Epithelial cell of umbilical artery (primary cell): ENCODE measurements around the gene FBXO41. TPM values are rescaled to one million over a fixed set of nuclear protein-coding genes. Genes with fewer than 3 reads are reported as not detected.

Experiments
- total RNA-seq: library from RNA; depleted of rRNA; stranded (reverse); fragments of >200 nt; gene quantifications from 2 replicates; pipeline ENCODE4 v1.2.3, GENCODE V29; 2014

Gene FBXO41, protein sequence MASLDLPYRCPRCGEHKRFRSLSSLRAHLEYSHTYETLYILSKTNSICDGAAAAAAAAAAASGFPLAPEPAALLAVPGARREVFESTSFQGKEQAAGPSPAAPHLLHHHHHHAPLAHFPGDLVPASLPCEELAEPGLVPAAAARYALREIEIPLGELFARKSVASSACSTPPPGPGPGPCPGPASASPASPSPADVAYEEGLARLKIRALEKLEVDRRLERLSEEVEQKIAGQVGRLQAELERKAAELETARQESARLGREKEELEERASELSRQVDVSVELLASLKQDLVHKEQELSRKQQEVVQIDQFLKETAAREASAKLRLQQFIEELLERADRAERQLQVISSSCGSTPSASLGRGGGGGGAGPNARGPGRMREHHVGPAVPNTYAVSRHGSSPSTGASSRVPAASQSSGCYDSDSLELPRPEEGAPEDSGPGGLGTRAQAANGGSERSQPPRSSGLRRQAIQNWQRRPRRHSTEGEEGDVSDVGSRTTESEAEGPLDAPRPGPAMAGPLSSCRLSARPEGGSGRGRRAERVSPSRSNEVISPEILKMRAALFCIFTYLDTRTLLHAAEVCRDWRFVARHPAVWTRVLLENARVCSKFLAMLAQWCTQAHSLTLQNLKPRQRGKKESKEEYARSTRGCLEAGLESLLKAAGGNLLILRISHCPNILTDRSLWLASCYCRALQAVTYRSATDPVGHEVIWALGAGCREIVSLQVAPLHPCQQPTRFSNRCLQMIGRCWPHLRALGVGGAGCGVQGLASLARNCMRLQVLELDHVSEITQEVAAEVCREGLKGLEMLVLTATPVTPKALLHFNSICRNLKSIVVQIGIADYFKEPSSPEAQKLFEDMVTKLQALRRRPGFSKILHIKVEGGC
- total RNA-seq: 0.46 and 1.3 TPM in 2 replicates

DNA sequence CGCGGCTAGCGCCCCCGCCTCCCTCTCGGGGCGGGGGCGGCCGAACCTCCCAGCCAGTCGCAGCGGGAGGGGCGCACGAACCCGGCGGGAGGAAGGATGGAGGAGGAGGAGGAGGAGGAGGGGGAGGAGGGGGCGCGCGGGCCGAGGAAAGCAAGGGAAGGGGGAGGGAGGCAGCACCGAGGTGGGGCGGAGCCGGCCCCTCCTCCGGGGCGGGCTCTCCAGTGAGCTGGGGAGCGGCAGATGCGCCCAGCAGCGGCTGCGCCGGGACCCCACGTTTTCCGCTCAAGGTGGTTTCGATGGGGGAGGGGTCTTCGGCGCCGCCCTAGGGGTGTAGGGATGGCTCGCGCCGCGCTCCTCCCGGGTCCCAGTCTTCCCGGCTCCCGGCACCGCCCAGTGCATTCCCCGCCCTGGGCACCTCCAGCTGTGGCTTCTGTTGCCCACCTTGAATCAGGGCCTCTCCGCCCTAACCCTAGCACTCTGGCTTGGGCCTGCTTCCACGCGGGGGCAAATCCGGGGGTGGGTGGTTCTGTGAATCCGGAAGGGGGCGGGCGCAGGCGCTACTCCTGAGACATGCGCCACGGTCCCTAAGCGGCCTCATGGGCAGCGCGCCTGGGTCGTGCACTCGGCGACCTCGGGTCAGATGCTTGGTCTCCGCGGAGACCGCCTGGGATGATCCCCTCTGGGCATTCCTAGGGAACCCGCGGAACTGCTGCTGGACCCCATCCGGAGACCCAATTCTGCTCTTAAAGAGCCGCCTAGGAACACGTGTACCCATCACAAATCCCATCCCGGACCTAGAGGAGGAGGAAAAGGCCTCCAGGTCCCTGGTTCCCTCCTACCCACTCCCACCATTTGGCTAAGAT, at the start of gene FBXO41:
Gene FBXO41 (minus strand): TSS at position 183 of the 863 bp plus-strand sequence. CDS start 14,848 bp downstream, outside the sequence.

DNA sequence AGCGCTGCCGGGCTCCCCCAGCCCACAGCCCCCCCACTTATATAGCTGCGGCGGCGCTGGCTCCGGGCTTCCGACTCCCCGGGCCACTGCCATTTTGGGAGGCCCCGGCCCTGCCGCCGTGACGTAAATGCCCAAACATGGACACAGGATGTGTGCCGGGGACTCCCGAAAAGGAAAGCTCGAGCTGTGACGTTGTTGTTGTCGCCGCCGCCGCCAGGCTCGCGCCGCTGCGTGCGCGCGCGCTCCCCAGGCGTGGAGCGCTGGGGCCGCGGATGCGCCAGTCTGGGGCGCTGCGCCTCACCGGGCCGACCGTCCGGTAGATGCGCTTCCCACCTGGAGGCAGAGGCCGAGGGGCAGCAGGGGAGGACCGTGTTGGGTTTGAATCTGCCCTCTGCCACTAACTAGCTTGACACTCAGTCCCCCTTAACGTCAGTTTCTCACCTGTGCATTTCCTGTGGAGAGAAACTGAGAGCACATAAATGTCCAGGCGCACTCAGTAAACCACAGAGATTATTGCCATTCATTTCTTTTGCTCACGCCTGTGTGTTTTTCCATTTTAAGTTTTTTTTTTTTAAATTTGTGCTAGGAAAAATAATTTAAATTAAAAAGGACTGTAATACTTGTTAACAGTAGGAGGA, 9.4 kb upstream of the FBXO41 start, which contains the start of gene EGR4:
Gene EGR4 (minus strand): TSS at position 15 of the 638 bp plus-strand sequence. CDS start 231 bp downstream, outside the sequence.

DNA sequence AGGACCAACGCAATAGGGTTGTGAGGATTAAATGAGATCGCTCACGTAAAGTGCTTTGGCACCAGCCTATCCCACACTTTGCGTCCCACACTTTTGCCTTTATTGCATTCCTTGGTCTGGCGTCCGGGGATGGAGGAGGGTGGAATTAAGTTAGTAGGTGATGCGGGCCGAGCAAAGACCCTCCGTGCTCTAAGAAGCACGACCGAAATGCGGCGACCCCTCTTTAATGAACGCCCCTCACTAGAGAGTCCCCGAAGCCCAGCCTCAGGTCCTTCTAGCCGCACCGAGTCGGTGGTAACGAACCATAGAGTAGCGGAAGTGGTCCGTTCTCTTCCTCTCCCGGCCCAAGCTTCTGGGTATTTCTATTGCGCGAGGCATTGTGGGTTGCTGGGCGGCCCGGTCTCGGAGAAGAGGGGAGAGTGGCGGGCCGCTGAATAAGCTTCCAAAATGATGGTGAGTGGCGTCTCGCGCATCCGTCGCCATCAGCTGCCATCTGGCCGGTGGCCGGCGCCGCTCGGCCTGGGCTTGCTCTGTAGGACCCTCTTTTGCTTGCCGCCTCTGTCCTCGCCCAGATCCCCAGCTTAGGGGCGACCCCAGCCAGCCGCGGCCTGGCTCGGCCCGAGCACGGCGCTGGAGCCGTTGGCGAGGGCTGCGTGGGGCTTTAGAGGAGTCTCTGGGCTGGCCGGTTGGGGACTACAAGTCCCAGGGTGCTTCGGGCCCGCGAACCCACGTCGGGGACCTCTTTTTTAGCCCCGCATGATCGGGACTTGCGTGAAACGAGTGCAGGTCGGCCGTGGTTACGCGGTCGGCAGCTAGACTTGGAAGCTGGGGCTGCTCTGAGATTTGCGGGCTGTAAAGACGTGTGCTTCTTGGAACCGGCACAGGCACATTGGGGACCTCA, 50.1 kb downstream of the FBXO41 start, which contains the start of gene CCT7:
Gene CCT7 (plus strand): TSS at position 377 of the 901 bp plus-strand sequence. CDS start 71 bp downstream, at position 448.

DNA sequence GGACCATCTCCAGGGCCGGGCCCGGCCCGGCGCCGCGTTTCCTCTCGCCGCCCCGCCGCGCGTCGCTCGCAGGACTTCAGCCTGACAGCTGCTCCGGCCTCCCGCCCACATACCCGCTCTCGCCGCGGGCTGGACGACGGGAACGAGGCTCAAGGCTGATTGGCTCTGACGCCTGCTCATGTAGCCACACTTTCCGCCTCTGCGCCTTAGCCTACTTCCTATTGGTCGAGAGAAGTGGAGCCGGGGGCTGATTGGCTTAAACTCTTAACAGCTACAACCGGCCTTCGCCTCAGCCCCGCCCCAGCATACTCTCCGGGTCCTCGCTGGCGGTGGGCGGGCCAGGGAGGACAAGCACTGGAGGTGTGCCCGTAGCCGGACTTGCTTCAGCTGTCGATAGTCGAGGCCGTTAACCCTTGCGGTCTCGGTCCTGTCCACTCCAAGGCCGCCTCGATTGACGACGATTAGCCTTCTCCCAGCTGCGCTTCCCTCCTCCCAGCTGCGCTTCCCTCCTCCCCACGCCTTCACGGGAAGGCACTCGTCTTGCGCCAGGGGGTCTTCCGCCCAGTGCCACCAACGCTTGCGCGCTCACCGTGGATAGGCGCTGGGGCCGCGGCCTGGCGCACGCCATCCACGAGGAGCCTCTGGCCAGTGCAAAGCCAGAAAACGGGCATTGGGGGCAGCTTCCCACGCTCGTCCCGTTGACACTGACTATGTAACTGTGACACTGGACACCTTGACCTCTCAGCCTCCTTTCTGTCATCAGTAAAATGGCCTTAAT, 50.9 kb downstream of the FBXO41 start, which contains the start of gene PRADC1:
Gene PRADC1 (minus strand): TSS at position 86 of the 778 bp plus-strand sequence. CDS start 79 bp downstream, at position 7.

DNA sequence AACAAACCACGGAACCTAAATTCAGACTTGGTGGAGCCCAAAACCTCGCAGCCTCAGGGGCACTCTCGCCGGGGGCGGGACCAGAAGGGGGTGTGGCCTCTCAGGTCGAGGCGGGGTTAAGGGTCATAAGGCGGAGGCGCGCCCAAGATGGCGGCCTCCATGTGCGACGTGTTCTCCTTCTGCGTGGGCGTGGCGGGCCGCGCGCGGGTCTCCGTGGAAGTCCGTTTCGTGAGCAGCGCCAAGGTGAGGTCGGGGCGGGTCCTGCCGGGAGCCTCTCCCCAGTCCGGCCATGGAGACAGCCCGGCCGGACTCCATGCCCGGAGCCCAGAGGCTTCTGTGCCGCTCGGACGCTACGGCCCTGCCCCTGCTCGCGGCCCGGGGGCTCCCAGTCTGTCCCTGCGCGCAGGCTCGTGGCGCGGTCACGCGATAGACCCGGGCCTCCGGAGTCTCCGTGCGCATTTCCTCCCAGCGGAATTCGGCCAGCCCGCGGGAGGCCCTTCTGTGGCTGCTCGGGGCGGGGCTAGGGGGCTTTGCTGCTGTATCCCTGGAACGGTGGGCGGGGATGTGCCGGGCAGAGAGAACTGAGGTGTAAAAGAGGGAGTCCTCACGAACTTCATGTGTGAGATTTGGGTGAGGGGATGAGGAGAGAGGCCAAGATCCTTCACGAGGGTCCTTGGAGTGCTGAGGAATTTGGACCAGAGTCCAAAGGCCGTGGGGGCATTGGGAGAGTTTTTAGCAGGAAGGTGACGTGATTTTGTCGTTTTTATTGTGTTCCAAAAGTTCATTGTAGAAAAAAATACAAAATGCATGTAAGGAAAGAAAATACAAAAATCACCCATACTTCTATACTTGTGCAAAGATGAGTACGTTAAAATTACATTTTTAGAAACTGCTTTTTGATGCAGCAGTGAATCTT, 69.9 kb downstream of the FBXO41 start, which contains the start of gene SMYD5:
Gene SMYD5 (plus strand): TSS at position 126 of the 916 bp plus-strand sequence. CDS start 22 bp downstream, at position 148.

Other genes starting within 250 kb of the FBXO41 start
- 8.1 and 10.8 TPM in 2 replicates for gene SFXN5, start 212.8 kb downstream of the FBXO41 start, total RNA-seq
- 26.3 and 30.4 TPM in 2 replicates for gene RAB11FIP5, start 171.5 kb downstream of the FBXO41 start, total RNA-seq
- gene NOTO, start 81.9 kb downstream of the FBXO41 start, total RNA-seq: not detected in 2 replicates
- gene SMYD5, start 70.2 kb downstream of the FBXO41 start, total RNA-seq: 14.0 and 19.9 TPM in 2 replicates
- 17.8 and 19.2 TPM in 2 replicates for gene PRADC1, start 51.2 kb downstream of the FBXO41 start, total RNA-seq
- 547 and 759 TPM in 2 replicates for gene CCT7, start 50.2 kb downstream of the FBXO41 start, total RNA-seq
- gene EGR4, start 9.1 kb upstream of the FBXO41 start, total RNA-seq: not detected in 2 replicates
- gene ALMS1, start 101.4 kb upstream of the FBXO41 start, total RNA-seq: 9.9 and 10.4 TPM in 2 replicates